Glutamatergic neuron (in vitro differentiated cells): ENCODE data around the gene RPL41. TPM values are rescaled to one million over a fixed set of nuclear protein-coding genes. Genes with fewer than 3 reads are reported as not detected.
A peak's percentile ranks its signal among the peaks of the same experiment; 100 is the strongest.

Experiments used
- DNase-seq: peaks from one replicate; pipeline ENCODE4 v3.0.0; 2022
- H3K27ac Mint-ChIP-seq: one replicate; pipeline ENCODE4 v1.8.0; 2020; ENCODE audit warnings: mild to moderate bottlenecking, mixed read lengths, inconsistent platforms; ENCODE audit not compliant: unreplicated experiment
- H3K27me3 Mint-ChIP-seq: one replicate; pipeline ENCODE4 v1.8.0; 2020; ENCODE audit warnings: mild to moderate bottlenecking, moderate library complexity, mixed read lengths, inconsistent platforms; ENCODE audit not compliant: unreplicated experiment
- H3K36me3 Mint-ChIP-seq: one replicate; pipeline ENCODE4 v1.8.0; 2020; ENCODE audit warnings: mild to moderate bottlenecking, mixed read lengths, inconsistent platforms; ENCODE audit not compliant: unreplicated experiment
- H3K4me1 Mint-ChIP-seq: one replicate; pipeline ENCODE4 v1.8.0; 2020; ENCODE audit warnings: mild to moderate bottlenecking, low read depth, mixed read lengths, inconsistent platforms; ENCODE audit not compliant: unreplicated experiment
- H3K4me3 Mint-ChIP-seq: one replicate; pipeline ENCODE4 v1.8.0; 2020; ENCODE audit warnings: mild to moderate bottlenecking, mixed read lengths, inconsistent platforms; ENCODE audit not compliant: unreplicated experiment
- H3K9me3 Mint-ChIP-seq: one replicate; pipeline ENCODE4 v1.8.0; 2020; ENCODE audit warnings: mild to moderate bottlenecking, moderate library complexity, mixed read lengths, inconsistent platforms; ENCODE audit not compliant: unreplicated experiment
- total RNA-seq: library from RNA; stranded (reverse); fragmentation: NEBNext Ultra II Directional; extraction: Animal tissue kit (Norgen Biotek cat#: 25700); gene quantifications from one replicate; pipeline ENCODE4 v1.2.1, GENCODE V29; 2021; ENCODE audit not compliant: unreplicated experiment
- TF ChIP-seq, protein P1 (sequence below): fragments of 200-600 bp; sonication (generic); IDR thresholded peaks from one replicate; pipeline ENCODE4 v1.5.0; 2021; ENCODE audit not compliant: partially characterized antibody, unreplicated experiment

The RPL41 gene
- total RNA-seq, 1 donor from 2014 or later, result 1,433 TPM

- peaks cover 13% of the 10 kb centered on the region for H3K27me3 Mint-ChIP-seq
- DNase-seq, result no peak
- peaks cover 12% of the 10 kb centered on the region for H3K9me3 Mint-ChIP-seq
- no peaks in the 10 kb centered on the region for H3K36me3 Mint-ChIP-seq
- H3K4me3 Mint-ChIP-seq, result peak overlapping the region; percentile 58
- H3K27ac Mint-ChIP-seq, result peak overlapping the region; percentile 57
- TF ChIP-seq, protein P1, sequence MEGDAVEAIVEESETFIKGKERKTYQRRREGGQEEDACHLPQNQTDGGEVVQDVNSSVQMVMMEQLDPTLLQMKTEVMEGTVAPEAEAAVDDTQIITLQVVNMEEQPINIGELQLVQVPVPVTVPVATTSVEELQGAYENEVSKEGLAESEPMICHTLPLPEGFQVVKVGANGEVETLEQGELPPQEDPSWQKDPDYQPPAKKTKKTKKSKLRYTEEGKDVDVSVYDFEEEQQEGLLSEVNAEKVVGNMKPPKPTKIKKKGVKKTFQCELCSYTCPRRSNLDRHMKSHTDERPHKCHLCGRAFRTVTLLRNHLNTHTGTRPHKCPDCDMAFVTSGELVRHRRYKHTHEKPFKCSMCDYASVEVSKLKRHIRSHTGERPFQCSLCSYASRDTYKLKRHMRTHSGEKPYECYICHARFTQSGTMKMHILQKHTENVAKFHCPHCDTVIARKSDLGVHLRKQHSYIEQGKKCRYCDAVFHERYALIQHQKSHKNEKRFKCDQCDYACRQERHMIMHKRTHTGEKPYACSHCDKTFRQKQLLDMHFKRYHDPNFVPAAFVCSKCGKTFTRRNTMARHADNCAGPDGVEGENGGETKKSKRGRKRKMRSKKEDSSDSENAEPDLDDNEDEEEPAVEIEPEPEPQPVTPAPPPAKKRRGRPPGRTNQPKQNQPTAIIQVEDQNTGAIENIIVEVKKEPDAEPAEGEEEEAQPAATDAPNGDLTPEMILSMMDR, result no peak
- peaks cover 15% of the 10 kb centered on the region for H3K4me1 Mint-ChIP-seq
These were observed 10.4 kb downstream of the RPL41 start for GRCh38 chr12:56126732-56127239.

DNA sequence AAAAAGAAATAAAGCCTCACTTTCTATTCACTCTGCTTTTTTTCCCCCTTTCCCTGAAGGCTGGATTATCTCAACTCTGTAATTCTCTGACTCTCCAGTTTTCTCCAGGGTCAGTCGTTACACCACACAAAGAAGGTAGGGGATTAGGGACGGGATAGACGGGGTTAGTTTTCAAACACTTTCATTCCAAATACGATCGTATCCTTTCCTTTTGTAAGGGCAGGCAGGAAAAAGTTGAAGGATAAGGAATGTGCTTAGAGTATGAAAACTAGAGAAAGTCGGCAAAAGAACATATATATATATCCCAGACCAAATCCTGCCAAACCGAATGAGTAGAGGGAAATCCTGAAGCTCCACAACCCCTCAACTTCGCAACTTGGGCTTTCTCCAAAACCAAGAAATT, 11.1 kb downstream of the RPL41 start:
- H3K27me3 Mint-ChIP-seq, result peaks cover 14% of the 10 kb centered on the region
- H3K4me1 Mint-ChIP-seq, result peaks cover 15% of the 10 kb centered on the region
- H3K9me3 Mint-ChIP-seq, result peaks cover 12% of the 10 kb centered on the region
- no peaks in the 10 kb centered on the region for H3K36me3 Mint-ChIP-seq
- TF ChIP-seq, protein P1, result no peak
- peak overlapping the region; percentile 95 for H3K27ac Mint-ChIP-seq
- peak overlapping the region; percentile 99 for H3K4me3 Mint-ChIP-seq
- DNase-seq, result no peak

DNA sequence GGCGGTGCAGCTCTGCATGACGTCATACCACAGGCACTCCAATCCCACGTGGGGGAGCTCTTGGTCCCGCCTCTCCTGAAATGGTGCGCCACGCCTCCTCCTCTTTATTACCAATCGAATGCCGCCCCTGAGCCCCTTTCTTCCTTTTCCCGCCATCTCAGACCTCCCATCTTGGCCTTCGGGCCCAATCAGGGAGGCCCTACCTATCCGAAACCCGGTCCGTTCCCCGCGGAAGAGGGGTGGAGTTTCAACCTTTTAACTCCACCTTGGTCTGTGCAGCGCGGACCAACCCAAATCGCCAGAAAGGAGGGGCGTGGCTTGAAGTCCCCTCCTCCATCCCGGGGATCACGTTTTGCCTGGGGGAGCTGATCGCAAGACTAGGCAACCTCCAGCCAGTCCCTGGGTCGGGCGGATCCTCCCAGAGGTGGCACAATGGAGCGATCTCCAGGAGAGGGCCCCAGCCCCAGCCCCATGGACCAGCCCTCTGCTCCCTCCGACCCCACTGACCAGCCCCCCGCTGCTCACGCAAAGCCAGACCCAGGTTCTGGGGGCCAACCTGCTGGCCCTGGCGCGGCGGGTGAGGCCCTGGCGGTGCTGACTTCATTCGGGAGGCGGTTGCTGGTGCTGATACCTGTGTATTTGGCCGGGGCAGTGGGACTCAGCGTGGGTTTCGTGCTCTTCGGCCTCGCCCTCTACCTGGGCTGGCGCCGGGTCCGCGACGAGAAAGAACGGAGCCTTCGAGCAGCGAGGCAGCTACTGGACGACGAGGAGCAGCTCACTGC, 11.6 kb downstream of the RPL41 start, which contains the start of gene ESYT1:
Gene ESYT1 (plus strand): TSS at position 380 of the 782 bp plus-strand sequence. CDS start 53 bp downstream, at position 433.
- Mint-ChIP-seq H3K4me1 (peaks cover 15% of the 10 kb centered on the region), H3K36me3 (no peaks in the 10 kb centered on the region), H3K9me3 (peaks cover 12% of the 10 kb centered on the region), H3K27ac (peak within 1 kb of the TSS; percentile 95), H3K4me3 (peak within 1 kb of the TSS; percentile 99), H3K27me3 (peaks cover 15% of the 10 kb centered on the region)
- DNase-seq, result peak; percentile 93
- TF ChIP-seq, protein P1, result no peak

DNA sequence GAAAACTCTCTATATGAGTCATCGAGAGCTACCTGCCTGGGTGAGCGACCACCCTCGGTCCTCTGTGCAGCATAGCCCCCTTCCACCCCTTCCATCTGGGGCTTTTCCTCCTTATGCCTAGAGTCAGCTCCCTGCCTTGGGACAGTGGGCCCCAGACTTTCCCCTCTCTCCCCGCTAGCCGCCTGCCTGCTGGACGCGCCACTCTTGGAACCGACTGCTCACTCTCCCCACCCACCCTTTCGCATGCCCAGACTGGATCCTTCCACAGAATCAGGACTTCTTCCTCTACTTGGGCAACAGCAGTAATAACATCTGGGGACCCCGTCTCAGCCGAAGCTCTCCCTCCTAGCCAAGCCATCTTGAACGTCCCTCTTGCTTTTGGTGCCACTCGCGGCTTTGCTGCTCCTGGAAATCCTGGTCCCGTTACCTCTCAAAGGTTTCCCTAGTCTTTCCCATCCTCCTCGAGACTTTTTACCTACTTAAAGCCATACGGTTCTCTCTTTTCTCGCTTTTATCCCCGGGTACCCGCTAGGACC, 12.3 kb downstream of the RPL41 start:
- H3K36me3 Mint-ChIP-seq, result no peaks in the 10 kb centered on the region
- peaks cover 12% of the 10 kb centered on the region for H3K9me3 Mint-ChIP-seq
- peak overlapping the region; percentile 95 for H3K27ac Mint-ChIP-seq
- TF ChIP-seq, protein P1, result no peak
- DNase-seq, result peak; percentile 31
- H3K4me3 Mint-ChIP-seq, result peak overlapping the region; percentile 99
- H3K4me1 Mint-ChIP-seq, result peaks cover 15% of the 10 kb centered on the region
- H3K27me3 Mint-ChIP-seq, result peaks cover 15% of the 10 kb centered on the region
